ENCODE results near the gene TRHDE.

The TRHDE gene

DNA sequence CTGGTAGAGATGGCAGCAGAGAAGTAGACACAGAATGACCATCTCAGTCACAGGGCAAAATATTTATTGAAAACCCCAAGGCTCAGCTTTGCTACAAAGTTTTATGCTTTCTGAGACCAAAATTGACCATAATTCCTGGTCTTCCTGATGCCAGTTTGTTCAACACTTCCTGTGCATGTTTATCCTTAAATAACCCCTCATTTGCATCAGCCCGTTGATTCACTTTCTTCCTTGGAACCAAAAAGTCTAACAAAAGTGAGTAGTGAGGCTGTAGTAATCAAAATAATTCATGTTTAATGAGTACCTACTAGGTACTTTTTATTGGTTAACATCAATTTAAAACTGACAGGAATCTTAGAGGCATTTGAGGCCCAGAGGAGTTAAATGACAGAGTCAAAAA, 51.7 kb downstream of the TRHDE start:
- DNase-seq, result no peak

GRCh38 chr12:72330301-72330700, 58.1 kb downstream of the TRHDE start:
- no peak for DNase-seq

DNA sequence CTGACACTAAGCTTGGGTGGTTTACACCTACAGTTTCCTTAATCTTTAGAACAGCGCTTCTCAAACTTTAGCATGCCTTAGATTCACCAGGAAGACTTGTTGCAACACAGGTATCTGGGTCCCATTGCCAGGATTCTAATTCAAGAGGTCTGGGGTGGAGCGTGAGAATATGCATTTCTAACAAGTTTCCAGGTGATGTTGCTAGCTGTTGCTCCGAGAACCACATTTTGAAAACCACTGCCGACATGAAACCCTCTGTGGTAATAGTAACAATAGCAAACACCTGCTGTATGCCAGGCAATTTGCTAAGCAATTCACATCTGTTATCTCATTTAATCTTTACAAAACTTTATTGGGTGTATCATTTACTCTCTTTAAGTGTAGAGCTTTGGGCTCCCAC, 58.6 kb downstream of the TRHDE start:
- DNase-seq, result no peak

GRCh38 chr12:72337382-72337781, 65.2 kb downstream of the TRHDE start:
- DNase-seq, result no peak

DNA sequence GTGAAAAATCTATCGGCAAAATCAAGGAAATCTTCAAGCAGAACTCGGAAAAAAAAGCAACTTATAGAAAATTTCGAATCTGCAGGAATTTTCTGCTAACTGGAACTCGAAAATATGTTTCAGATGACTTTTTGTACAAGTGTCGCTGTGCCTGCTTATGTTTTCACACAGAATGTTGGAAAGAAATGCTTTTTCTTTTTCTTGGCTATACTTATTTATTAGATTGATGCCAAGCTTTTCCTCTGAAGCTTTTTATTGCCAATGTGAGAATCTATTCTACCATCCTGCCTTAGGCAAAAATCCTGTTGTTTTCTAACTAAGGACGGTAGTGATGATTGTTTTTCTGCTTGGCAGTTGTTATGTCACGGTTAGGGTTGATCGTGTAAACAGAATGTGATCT, 65.8 kb downstream of the TRHDE start:
- no peak for DNase-seq

DNA sequence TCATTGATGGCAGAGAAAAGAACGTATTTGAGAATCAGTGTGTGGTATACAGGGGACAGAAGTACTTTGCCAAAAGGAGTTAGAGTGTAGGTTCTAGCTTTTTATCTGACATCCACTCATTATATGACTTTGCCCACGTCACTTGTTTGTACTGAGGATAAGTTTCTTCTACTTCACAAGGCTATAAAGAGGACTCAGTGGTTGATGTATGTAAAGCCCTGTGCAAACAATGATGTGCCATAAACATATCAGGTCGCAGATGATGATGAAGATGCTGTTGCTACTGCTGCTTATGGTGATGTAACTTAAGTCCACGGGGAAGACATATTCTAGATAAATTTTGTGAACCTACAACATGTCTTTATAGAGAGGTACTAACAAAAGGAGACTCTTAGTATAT, 66.3 kb downstream of the TRHDE start:
- no peak for DNase-seq

DNA sequence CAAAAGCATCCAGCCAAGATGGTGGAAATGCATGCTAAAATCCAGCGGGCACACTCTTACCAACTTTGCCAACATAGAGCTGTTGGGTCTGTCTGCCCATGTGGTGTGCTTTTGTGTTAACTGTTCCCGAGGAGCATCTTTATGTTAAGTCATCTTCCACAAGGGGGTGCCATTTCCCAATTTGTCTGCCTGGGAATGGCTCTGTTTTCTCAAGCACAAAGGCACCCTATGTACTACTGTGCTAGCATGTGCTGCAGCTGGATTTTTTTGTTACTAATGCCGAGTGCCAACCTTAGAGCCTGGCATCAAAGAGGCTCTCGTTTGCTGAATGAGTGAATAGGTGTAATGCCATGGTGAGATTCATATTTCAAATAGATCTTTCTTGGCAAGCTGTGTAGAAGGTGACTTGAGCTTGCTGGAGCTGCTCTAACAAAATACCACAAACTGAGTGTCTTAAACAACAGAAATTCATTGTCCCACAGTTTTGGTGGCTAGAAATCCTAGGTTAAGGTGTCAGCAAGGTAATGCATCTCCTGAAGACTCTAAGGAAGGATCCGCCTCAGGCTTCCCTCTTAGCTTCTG, 74.3 kb downstream of the TRHDE start:
- peak; percentile 36 for DNase-seq

DNA sequence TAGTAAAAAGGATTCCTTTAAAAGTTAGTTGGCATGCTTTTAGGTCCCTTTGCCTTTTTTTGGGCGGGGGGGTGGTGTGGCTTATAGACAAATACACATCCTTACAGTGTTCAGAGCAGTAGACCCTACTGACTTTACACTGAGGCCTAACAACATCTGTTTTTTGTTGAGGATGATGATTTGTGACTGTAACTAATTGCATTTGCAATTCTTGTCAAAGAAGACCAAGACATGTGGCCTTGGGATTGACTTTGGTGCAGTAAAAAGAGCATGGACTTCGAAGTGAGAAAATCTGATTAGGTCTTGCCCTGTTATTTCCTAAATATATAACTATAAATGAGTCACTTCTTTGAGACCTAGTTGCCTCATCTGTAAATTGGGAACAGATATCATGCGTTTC, 77.3 kb downstream of the TRHDE start:
- DNase-seq, result no peak

GRCh38 chr12:72359416-72359815, 87.2 kb downstream of the TRHDE start:
- DNase-seq, result no peak

DNA sequence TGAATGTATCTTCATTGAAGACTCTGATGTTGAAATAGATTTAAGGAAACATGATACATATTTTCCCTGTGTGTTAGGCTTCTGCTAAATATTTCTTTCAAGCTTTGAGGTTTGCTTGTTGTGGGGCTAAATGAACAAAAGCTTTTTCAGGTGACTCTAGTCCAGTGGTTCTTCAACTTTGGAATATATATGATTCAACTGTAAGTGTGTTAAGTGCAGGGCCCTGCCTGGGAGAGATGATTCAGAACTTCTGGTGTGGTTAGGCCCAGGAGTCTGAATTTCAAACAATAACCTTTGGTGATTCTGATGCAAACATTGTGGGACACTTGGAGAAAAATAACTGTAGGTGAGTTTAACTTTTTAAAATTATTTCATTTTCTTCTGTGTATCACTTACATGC, 93.0 kb downstream of the TRHDE start:
- DNase-seq, result no peak

GRCh38 chr12:72366255-72366654, 94.1 kb downstream of the TRHDE start:
- no peak for DNase-seq

DNA sequence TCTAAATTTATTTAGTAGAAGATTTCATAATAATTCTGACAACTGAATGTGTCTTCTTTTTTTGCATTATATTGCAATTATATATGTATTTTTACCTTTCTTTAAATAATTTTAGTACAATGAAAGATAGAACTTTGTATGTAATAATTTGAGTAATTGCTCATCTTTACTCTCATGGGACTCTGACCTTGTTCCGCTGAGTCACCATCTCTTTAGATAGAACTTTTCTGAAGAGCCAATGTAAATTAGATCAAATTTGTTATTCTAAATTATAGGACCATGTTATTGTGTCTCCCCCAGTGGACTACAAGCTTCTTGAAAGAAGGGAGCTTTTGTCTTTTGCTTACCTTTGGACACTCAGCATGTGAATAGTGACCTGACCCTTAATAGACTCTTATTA, 96.1 kb downstream of the TRHDE start:
- DNase-seq, result no peak

GRCh38 chr12:72368719-72369422, 96.7 kb downstream of the TRHDE start:
- no peak for DNase-seq

DNA sequence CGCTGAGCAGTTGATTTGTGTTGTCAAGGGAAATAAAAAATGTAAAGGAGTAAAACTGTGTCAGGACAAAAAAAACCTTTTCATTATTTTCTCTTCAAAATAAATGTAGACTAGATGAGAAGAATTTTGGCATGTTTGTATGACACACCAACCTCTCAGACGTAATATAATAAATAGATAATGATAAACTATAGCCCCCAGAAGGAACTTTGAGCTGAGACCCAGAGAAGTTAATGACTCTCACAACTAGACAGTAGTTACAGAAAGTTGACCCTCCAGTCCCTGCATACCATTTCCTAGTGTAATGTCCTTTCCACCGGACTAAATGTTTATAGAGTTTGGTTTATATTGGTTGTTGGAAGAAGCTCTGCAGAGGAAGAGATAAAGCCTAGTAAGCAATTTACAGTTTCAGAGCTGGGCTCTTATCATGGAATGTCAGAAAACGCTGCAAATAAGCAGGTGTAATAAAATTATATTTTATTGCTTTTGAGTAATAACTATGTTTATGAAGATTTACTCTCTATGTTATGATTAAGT, 97.3 kb downstream of the TRHDE start:
- DNase-seq, result no peak

DNA sequence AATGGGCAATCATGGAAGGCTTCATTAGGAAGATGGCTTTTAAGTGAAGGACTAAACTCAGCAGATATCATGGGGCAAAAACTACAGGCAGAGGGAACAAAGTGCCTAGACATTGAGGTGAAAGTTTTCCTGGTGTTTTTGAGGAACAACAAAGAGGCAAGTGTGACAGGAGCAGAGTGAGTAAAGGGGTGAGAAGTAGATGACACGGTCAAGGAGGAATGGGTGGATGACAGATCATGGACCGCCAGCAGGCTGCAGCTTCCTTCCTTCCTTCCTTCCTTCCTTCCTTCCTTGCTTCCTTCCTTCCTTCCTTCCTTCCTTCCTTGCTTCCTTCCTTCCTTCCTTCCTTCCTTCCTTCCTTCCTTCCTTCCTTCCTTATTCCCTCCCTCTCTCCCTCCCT, 108.3 kb downstream of the TRHDE start:
- no peak for DNase-seq

DNA sequence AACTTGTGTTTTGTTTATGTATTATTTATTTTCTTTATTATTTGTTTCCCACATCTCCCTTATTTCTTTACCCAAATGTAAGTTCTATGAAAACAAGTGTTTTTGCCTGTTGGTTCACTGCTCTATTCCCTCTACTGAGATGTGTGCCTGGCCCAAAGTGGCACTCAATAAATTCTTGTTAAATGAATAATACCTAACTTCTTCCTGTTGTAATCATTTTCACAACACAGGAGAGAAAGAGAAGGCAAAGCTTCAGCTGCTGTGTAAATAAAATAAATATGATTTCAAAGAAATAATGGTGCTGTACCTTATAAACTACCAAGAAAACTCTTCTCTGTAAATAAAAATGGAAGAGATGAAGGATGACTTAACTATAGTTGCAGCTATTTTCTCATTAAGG, 116.2 kb downstream of the TRHDE start:
- DNase-seq, result no peak

DNA sequence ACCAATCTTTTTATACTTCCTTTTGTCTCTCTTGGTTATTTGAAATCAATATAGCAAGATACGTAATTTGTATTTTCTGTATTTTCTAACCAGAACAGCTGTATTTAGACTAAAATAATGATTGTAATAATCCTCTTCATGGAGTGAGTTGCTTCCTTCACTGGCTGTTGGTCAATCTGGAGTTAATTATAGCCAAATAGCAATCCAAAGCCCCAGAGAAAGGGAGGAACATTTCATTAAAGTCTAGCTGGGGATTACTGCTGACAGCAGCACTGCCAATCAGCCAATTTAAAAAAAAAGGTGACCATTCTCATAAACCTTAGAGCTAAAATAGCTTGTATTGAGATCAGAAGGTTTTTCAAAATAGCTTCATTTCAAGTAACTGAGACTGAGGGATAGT, 118.0 kb downstream of the TRHDE start:
- no peak for DNase-seq

- DNase-seq, result no peak
Observed at GRCh38 chr12:72406111-72406510, 133.9 kb downstream of the TRHDE start.

DNA sequence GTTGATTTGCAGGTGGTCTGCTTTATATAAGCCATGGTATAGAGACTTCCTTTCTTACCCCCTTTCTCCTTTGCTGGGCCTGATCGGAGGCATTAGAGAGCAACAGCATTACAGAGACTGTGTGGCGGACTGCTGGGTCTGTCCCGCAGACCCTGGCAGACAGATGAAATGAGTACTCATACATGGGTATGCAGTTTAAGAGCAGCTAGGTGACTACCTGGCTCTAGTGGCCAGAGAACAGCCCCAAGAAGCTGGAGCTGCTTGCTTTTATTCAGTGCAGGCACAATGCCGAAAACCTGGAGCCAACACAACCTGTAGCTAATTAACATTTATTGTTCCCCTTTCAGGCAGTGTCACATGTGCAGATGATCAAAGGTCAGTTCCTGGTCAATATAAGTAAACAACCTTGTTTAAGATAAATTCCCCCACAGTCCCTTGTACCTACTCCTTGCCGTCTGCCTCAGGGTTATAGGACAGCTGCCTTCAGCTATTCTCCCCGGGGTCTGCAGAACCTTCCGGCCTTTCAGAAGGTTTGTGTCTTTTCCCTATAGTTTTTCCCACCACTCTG, 160.0 kb downstream of the TRHDE start:
- DNase-seq, result no peak

- DNase-seq, result no peak
Observed at GRCh38 chr12:72433298-72433697, 161.1 kb downstream of the TRHDE start.

DNA sequence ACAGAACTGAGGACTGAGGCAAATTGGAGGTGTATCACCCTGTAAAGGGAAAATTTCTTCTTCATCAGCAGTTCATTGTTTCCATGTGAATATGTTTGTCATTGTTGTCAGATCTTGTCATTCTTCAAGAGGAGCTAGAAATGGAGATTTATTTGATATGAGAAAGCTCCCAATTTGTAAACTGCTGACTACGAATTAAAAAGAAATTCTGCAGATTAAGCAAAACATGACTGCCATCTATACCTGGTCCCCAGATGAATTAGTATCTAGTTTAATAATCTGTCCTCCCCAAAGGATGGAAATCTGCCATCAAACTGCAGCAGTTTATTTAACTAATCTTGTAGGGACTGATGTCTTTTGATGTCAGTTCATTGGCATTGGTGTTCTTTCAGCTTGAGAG, 162.8 kb downstream of the TRHDE start:
- DNase-seq, result no peak

DNA sequence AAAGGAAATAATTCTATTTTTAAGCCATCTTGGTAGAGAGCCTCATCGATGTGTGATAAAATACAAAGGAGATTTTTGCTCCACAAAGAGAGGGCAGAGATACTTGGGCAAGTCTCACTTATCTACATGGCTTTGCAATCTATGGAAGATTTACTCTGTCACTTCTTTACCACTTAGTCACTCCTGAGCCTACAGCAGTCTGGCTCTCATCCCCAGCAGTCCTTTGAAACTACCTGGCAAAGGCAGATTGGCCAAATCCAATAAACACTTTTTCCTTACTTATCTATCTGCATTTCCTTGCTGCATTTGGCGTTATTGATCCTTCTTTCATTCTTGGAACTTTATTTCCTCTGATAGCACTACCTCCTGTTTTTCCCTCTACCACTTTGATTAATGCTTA, 170.0 kb downstream of the TRHDE start:
- DNase-seq, result no peak

GRCh38 chr12:72444125-72444524, 172.0 kb downstream of the TRHDE start:
- no peak for DNase-seq

GRCh38 chr12:72444566-72444965, 172.4 kb downstream of the TRHDE start:
- no peak for DNase-seq

GRCh38 chr12:72448089-72448488, 175.9 kb downstream of the TRHDE start:
- no peak for DNase-seq
